H9 (cell line): ENCODE data around the gene MRI1. TPM values are rescaled to one million over a fixed set of nuclear protein-coding genes. Genes with fewer than 3 reads are reported as not detected.

ENCODE experiments used
- DNase-seq: peaks from one replicate; pipeline ENCODE4 v3.0.0-alpha.2; 2017
- H2AFZ ChIP-seq: one replicate; pipeline ENCODE4 v1.6.1; 2013; ENCODE audit warnings: mild to moderate bottlenecking, low read length, control low read depth, moderate library complexity
- H2AK5ac ChIP-seq: 2 replicates; pipeline ENCODE4 v1.6.1; 2013; ENCODE audit warnings: low read length, control low read depth, mixed read lengths; ENCODE audit not compliant: insufficient read length
- H2BK120ac ChIP-seq: one replicate; pipeline ENCODE4 v1.6.1; 2013; ENCODE audit warnings: low read depth, mild to moderate bottlenecking, low read length, control low read depth, inconsistent platforms; ENCODE audit not compliant: poor library complexity, severe bottlenecking
- H2BK12ac ChIP-seq: 2 replicates; pipeline ENCODE4 v1.6.1; 2013; ENCODE audit warnings: low read length, control low read depth, mixed read lengths, low read depth; ENCODE audit not compliant: insufficient read length
- H2BK15ac ChIP-seq: 2 replicates; pipeline ENCODE4 v1.6.1; 2013; ENCODE audit warnings: low read depth, low read length, control low read depth
- H2BK20ac ChIP-seq: one replicate; pipeline ENCODE4 v1.6.1; 2013; ENCODE audit warnings: low read depth, mild to moderate bottlenecking, low read length, control low read depth, inconsistent platforms; ENCODE audit not compliant: poor library complexity, severe bottlenecking
- H2BK5ac ChIP-seq: 2 replicates; pipeline ENCODE4 v1.6.1; 2013; ENCODE audit warnings: low read length, control low read depth, mixed read lengths; ENCODE audit not compliant: insufficient read length
- H3K14ac ChIP-seq: 2 replicates; pipeline ENCODE4 v1.6.1; 2013; ENCODE audit warnings: low read length, control low read depth; ENCODE audit not compliant: insufficient read depth
- H3K18ac ChIP-seq: 2 replicates; pipeline ENCODE4 v1.6.1; 2013; ENCODE audit warnings: low read depth, mild to moderate bottlenecking, mixed read lengths, low read length, control low read depth; ENCODE audit not compliant: insufficient read length
- H3K23ac ChIP-seq: 2 replicates; pipeline ENCODE4 v1.6.1; 2013; ENCODE audit warnings: low read length, control low read depth, mixed read lengths, low read depth; ENCODE audit not compliant: insufficient read length
- H3K23me2 ChIP-seq: 2 replicates; pipeline ENCODE4 v1.6.1; 2013; ENCODE audit warnings: low read depth, mild to moderate bottlenecking, mixed read lengths, low read length, control low read depth; ENCODE audit not compliant: insufficient read length, poor library complexity, severe bottlenecking
- H3K27ac ChIP-seq: 2 replicates; pipeline ENCODE4 v1.5.1; 2013; ENCODE audit warnings: low read length, control low read depth, mixed read lengths, low read depth; ENCODE audit not compliant: insufficient read length
- H3K27me3 ChIP-seq: 2 replicates; pipeline ENCODE4 v1.6.1; 2013; ENCODE audit warnings: low read length, control low read depth, inconsistent platforms; ENCODE audit not compliant: insufficient read depth
- H3K4ac ChIP-seq: 2 replicates; pipeline ENCODE4 v1.6.1; 2013; ENCODE audit warnings: low read depth, mild to moderate bottlenecking, control low read depth, inconsistent platforms, low read length, moderate library complexity
- H3K4me1 ChIP-seq: 2 replicates; pipeline ENCODE4 v1.6.1; 2013; ENCODE audit warnings: low read length, control low read depth, inconsistent platforms; ENCODE audit not compliant: insufficient read depth
- H3K4me2 ChIP-seq: 2 replicates; pipeline ENCODE4 v1.6.1; 2013; ENCODE audit warnings: low read length, control low read depth, mixed read lengths; ENCODE audit not compliant: insufficient read length, insufficient read depth
- H3K56ac ChIP-seq: 2 replicates; pipeline ENCODE4 v1.6.1; 2013; ENCODE audit warnings: low read depth, mild to moderate bottlenecking, mixed read lengths, low read length, control low read depth; ENCODE audit not compliant: insufficient read length
- H3K79me1 ChIP-seq: 2 replicates; pipeline ENCODE4 v1.6.1; 2013; ENCODE audit warnings: low read depth, mild to moderate bottlenecking, moderate library complexity, low read length, control low read depth, inconsistent platforms; ENCODE audit not compliant: insufficient read depth, poor library complexity, severe bottlenecking
- H3K79me2 ChIP-seq: 2 replicates; pipeline ENCODE4 v1.6.1; 2013; ENCODE audit warnings: low read length, control low read depth, inconsistent platforms; ENCODE audit not compliant: insufficient read depth
- H3K9ac ChIP-seq: 2 replicates; pipeline ENCODE4 v1.6.1; 2013; ENCODE audit warnings: low read length, control low read depth, mixed read lengths; ENCODE audit not compliant: insufficient read length; ENCODE audit errors: extremely low read depth
- H3K9me3 ChIP-seq: one replicate; pipeline ENCODE4 v1.6.1; 2013; ENCODE audit warnings: low read depth, low read length, inconsistent platforms; ENCODE audit not compliant: control insufficient read depth
- H3T11ph ChIP-seq: one replicate; pipeline ENCODE4 v1.6.1; 2013; ENCODE audit warnings: mild to moderate bottlenecking, low read length, control low read depth, inconsistent platforms
- H4K20me1 ChIP-seq: one replicate; pipeline ENCODE4 v1.6.1; 2013; ENCODE audit not compliant: control insufficient read depth, insufficient read length, insufficient read depth
- H4K5ac ChIP-seq: 2 replicates; pipeline ENCODE4 v1.6.1; 2013; ENCODE audit warnings: low read depth, mild to moderate bottlenecking, mixed read lengths, low read length, control low read depth; ENCODE audit not compliant: insufficient read length
- H4K8ac ChIP-seq: replicated peaks from 2 replicates; pipeline ENCODE4 v1.6.1; 2013; ENCODE audit warnings: low read length, control low read depth, mixed read lengths, low read depth; ENCODE audit not compliant: insufficient read length
- H4K91ac ChIP-seq: 2 replicates; pipeline ENCODE4 v1.6.1; 2013; ENCODE audit warnings: low read depth, mild to moderate bottlenecking, moderate library complexity, mixed read lengths, low read length, control low read depth; ENCODE audit not compliant: insufficient read length
- H3K27ac Mint-ChIP-seq, 3 experiments: 2 replicates in 2 of 3; 3 replicates in 1 of 3; pipeline ENCODE4 v1.8.0; 2020 to 2021; ENCODE audit warnings: mixed read lengths in 3 of 3, mild to moderate bottlenecking in 1 of 3, moderate library complexity in 1 of 3
- H3K27me3 Mint-ChIP-seq: 2 replicates; pipeline ENCODE4 v1.8.0; 2021; ENCODE audit warnings: low read depth, mild to moderate bottlenecking, moderate library complexity, mixed read lengths
- H3K36me3 Mint-ChIP-seq, 3 experiments: 2 replicates in 2 of 3; 3 replicates in 1 of 3; pipeline ENCODE4 v1.8.0; 2020 to 2021; ENCODE audit warnings: low read depth in 3 of 3, mixed read lengths in 3 of 3; ENCODE audit not compliant: insufficient read depth in 1 of 3
- H3K4me1 Mint-ChIP-seq, 2 experiments: 2 replicates each; pipeline ENCODE4 v1.8.0; 2020; ENCODE audit warnings: mixed read lengths in 2 of 2
- H3K4me3 Mint-ChIP-seq, 2 experiments: 2 replicates in 1 of 2; 3 replicates in 1 of 2; pipeline ENCODE4 v1.8.0; 2020 to 2021; ENCODE audit warnings: mild to moderate bottlenecking in 2 of 2, mixed read lengths in 2 of 2, moderate library complexity in 1 of 2
- H3K9me3 Mint-ChIP-seq, 2 experiments: 2 replicates in 1 of 2; 3 replicates in 1 of 2; pipeline ENCODE4 v1.8.0; 2020; ENCODE audit warnings: mild to moderate bottlenecking in 2 of 2, mixed read lengths in 2 of 2, moderate library complexity in 1 of 2
- CTCF ChIP-seq: fragments of 200-600 bp; sonication (generic); conservative IDR thresholded peaks from 3 replicates; pipeline ENCODE4 v1.8.0; 2021; ENCODE audit warnings: antibody characterized with exemption, mild to moderate bottlenecking
- WGBS: extraction: QIAGEN DNeasy Blood & Tissue Kit; methylation state at CpG from one replicate; pipeline ENCODE4 v1.1.7; 2013; ENCODE audit warnings: missing lambda C conversion rate, low lambda C conversion rate, mixed read lengths; ENCODE audit not compliant: insufficient read length; ENCODE audit errors: extremely low coverage; 5-methylcytosine and 5-hydroxymethylcytosine counted together
- total RNA-seq: library from RNA; stranded (reverse); gene quantifications from 2 replicates; pipeline ENCODE4 v1.2.1, GENCODE V29; 2021

MRI1 gene
- total RNA-seq, 1 experiment from 2014 or later: 19.5 TPM

- Histone ChIP-seq H3K23me2 (no peaks in the 10 kb centered on the region), H3K79me1 (no peaks in the 10 kb centered on the region), H2BK120ac (no peak overlapping the region), H3K9ac (no peak overlapping the region), H2BK12ac (no peak overlapping the region), H3K4ac (no peak overlapping the region), H3K27me3 (no peaks in the 10 kb centered on the region), H4K91ac (no peak overlapping the region), H3T11ph (no peak overlapping the region), H4K5ac (no peak overlapping the region), H3K4me1 (no peaks in the 10 kb centered on the region), H2AFZ (no peak overlapping the region), H2AK5ac (no peak overlapping the region), H2BK15ac (no peak overlapping the region), H3K4me2 (no peak overlapping the region), H3K23ac (no peak overlapping the region), H3K56ac (no peak overlapping the region), H3K79me2 (no peaks in the 10 kb centered on the region), H3K14ac (no peak overlapping the region), H4K8ac (no peak overlapping the region), H4K20me1 (no peaks in the 10 kb centered on the region), H3K9me3 (no peaks in the 10 kb centered on the region), H2BK20ac (no peak overlapping the region), H2BK5ac (no peak overlapping the region), H3K27ac (no peak overlapping the region), H3K18ac (no peak overlapping the region)
- no CpG with 5 or more reads among the region's 3 CpGs for WGBS
- Mint-ChIP-seq H3K27ac (no peak overlapping the region), H3K9me3 (no peaks in the 10 kb centered on the region; a peak in 1 of 5 replicates), H3K4me3 (no peak overlapping the region), H3K4me1 (peaks cover 2 to 5% of the 10 kb centered on the region in 2 experiments; a peak in 1 of 4 replicates), H3K27me3 (no peaks in the 10 kb centered on the region), H3K36me3 (peaks cover 13 to 47% (median 20%) of the 10 kb centered on the region in 3 experiments; a peak in 6 of 7 replicates)
- DNase-seq: no peak
- TF ChIP-seq CTCF: no peak
Measured at GRCh38 chr19:13807421-13808021, 43.2 kb downstream of the MRI1 start.
